Measurements from ENCODE around the gene HMG20B. TPM values are rescaled to one million over a fixed set of nuclear protein-coding genes. Genes with fewer than 3 reads are reported as not detected.
A peak's percentile ranks its signal among the peaks of the same experiment; 100 is the strongest.

HMG20B gene
- total RNA-seq, 1 experiment from 2014 or later: 186 TPM

DNA sequence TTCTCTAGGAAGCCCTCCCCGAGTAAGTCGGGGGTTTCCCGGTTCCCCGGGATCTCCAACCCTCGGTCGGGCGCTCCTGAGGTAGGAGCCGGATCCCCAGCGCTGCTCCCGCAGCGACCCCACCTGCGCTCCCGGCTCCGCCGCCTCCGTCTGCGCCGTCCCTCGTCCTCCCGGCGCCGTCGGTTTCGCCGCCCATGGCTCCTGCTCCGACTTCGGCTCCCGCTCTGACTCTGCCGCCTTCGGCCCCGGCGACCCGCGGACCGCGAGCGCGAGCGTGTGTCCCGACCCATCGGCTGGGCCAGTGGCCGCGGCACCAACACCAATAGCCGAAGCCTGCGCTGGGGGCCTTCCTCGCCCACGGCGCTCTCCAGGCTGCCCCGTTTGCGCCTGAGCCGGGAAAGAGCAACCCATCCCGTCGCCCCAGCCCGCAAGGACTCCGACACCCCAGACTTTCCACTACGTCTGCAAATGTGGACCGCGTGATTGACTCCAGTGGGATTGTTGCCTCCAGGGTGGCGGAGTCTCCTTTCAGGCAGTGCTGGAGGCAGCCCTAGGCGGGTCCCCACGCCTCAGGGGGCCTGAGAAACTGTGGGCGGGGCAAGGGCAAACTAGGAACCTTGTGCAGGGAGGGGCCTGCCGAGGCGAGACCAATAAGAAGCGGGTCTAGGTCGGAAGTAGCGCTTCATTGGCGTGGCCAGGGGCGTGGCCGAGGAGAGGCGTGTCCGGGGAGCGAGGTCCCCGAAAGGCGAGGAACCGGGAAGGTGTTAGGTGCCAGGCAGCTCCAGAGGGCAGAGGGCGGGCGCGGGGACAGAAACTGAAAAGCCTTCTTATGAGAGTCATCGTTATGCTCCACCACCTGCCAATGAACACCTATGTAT lies 54.0 kb downstream of the HMG20B start, which contains the start of gene CACTIN:
CACTIN (minus strand) TSS at position 318 of the 878 bp plus-strand sequence; CDS start at position 290, 28 bp downstream.
- Histone ChIP-seq H3K9me2 (ENCODE audit: insufficient read depth) (no peaks in the 10 kb centered on the region), H3K79me2 (ENCODE audit: insufficient read depth, low read length) (peaks cover 32% of the 10 kb centered on the region), H3K4me2 (ENCODE audit: low read length) (peak within 1 kb of the TSS; percentile 99), H2AFZ (ENCODE audit: low read depth, low read length, poor library complexity, severe bottlenecking) (no peak within 1 kb of the TSS), H3K27me3 (ENCODE audit: insufficient read depth, low read length) (no peaks in the 10 kb centered on the region), H3K9me3 (ENCODE audit: control insufficient read depth in 1 of 2, insufficient read depth in 1 of 2, low read depth in 1 of 2, low read length in 2 of 2) (no peaks in the 10 kb centered on the region), H4K20me1 (ENCODE audit: insufficient read depth) (peaks cover 5% of the 10 kb centered on the region; the same call in 1 of the 2 replicates), H3K27ac (ENCODE audit: low read depth, low read length) (peak within 1 kb of the TSS; percentile 89), H3K9ac (ENCODE audit: low read length) (peak within 1 kb of the TSS; percentile 93), H3K4me1 (ENCODE audit: control insufficient read depth in 1 of 2, insufficient read depth in 2 of 2, low read length in 2 of 2) (peaks cover 7 to 21% of the 10 kb centered on the region in 2 experiments; a peak in 3 of 4 replicates), H3K36me3 (ENCODE audit: control insufficient read depth in 1 of 2, insufficient read depth in 2 of 2, low read length in 2 of 2) (0 out of 4 replicates have a peak, but pooled peaks cover 0 to under 1% of the 10 kb centered on the region in 2 experiments), H3K4me3 (replicated peaks in 1 of 2; ENCODE audit: low read depth in 1 of 2, low read length in 2 of 2) (peak within 1 kb of the TSS; percentile 98 to 100)
- ATAC-seq (peak; percentile 96), DNase-seq (ENCODE audit: low read depth, low spot score) (peak; percentile 96)
- intact Hi-C loops (cut with micrococcal nuclease): loop anchor here (5.0 kb wide), 1 partner anchor 79 kb away; no protein-coding TSS in a partner anchor
- no TSS peak for BruUV-seq (replicated peaks)
- ChIA-PET POLR2A (interaction anchor here (1.0 kb wide), 1 partner anchor 19 kb away, joined by 4 read pairs; no protein-coding TSS in a partner anchor), CTCF (no interaction called here), RAD21 (ENCODE audit: low non-redundant PET in 1 of 2, low total read pairs in 2 of 2, uncharacterized antibody in 2 of 2, unreplicated experiment in 2 of 2) (no interaction called here)
- TF ChIP-seq CBX3 (IDR thresholded peaks at IDR 0.05; ENCODE audit: low read depth) (peak; percentile 52; the same call in 1 of the 2 replicates), RAD21 (IDR thresholded peaks at IDR 0.05; ENCODE audit: low read depth) (no peak), SIN3A (IDR thresholded peaks at IDR 0.05; ENCODE audit: low read depth) (peak; percentile 71), POLR2A (IDR thresholded peaks at IDR 0.05; ENCODE audit: borderline replicate concordance, extremely low read depth, insufficient read depth, insufficient read length) (peak; percentile 32), CEBPB (IDR thresholded peaks at IDR 0.05; ENCODE audit: low read depth) (no peak), FOSL1 (IDR thresholded peaks at IDR 0.05; ENCODE audit: low read depth) (no peak), EZH2 (IDR thresholded peaks at IDR 0.05) (no peak), ELF1 (IDR thresholded peaks at IDR 0.05; ENCODE audit: borderline replicate concordance, low read depth) (no peak; the same call in 1 of the 2 replicates), POLR2AphosphoS5 (IDR thresholded peaks at IDR 0.05; ENCODE audit: low read depth, low read length) (peak; percentile 81), SP1 (IDR thresholded peaks at IDR 0.05; ENCODE audit: low read depth) (peak; percentile 96), ZFX (IDR thresholded peaks at IDR 0.05) (peak; percentile 48; the same call in 1 of the 2 replicates), SRF (IDR thresholded peaks at IDR 0.05; ENCODE audit: low read depth) (peak; percentile 95), EZH2phosphoT487 (IDR thresholded peaks at IDR 0.05; ENCODE audit: borderline replicate concordance) (no peak), TCF7L2 (IDR thresholded peaks at IDR 0.05; ENCODE audit: borderline replicate concordance, extremely low read depth, insufficient read depth, insufficient read length) (no peak)
- TF ChIP-seq, protein P1, sequence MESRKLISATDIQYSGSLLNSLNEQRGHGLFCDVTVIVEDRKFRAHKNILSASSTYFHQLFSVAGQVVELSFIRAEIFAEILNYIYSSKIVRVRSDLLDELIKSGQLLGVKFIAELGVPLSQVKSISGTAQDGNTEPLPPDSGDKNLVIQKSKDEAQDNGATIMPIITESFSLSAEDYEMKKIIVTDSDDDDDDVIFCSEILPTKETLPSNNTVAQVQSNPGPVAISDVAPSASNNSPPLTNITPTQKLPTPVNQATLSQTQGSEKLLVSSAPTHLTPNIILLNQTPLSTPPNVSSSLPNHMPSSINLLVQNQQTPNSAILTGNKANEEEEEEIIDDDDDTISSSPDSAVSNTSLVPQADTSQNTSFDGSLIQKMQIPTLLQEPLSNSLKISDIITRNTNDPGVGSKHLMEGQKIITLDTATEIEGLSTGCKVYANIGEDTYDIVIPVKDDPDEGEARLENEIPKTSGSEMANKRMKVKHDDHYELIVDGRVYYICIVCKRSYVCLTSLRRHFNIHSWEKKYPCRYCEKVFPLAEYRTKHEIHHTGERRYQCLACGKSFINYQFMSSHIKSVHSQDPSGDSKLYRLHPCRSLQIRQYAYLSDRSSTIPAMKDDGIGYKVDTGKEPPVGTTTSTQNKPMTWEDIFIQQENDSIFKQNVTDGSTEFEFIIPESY (IDR thresholded peaks at IDR 0.05; ENCODE audit: extremely low read depth, insufficient replicate concordance, low read length): peak; percentile 40
- TF ChIP-seq, protein P2, sequence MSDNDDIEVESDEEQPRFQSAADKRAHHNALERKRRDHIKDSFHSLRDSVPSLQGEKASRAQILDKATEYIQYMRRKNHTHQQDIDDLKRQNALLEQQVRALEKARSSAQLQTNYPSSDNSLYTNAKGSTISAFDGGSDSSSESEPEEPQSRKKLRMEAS (IDR thresholded peaks at IDR 0.05): peak; percentile 81
- TF ChIP-seq, protein P3, sequence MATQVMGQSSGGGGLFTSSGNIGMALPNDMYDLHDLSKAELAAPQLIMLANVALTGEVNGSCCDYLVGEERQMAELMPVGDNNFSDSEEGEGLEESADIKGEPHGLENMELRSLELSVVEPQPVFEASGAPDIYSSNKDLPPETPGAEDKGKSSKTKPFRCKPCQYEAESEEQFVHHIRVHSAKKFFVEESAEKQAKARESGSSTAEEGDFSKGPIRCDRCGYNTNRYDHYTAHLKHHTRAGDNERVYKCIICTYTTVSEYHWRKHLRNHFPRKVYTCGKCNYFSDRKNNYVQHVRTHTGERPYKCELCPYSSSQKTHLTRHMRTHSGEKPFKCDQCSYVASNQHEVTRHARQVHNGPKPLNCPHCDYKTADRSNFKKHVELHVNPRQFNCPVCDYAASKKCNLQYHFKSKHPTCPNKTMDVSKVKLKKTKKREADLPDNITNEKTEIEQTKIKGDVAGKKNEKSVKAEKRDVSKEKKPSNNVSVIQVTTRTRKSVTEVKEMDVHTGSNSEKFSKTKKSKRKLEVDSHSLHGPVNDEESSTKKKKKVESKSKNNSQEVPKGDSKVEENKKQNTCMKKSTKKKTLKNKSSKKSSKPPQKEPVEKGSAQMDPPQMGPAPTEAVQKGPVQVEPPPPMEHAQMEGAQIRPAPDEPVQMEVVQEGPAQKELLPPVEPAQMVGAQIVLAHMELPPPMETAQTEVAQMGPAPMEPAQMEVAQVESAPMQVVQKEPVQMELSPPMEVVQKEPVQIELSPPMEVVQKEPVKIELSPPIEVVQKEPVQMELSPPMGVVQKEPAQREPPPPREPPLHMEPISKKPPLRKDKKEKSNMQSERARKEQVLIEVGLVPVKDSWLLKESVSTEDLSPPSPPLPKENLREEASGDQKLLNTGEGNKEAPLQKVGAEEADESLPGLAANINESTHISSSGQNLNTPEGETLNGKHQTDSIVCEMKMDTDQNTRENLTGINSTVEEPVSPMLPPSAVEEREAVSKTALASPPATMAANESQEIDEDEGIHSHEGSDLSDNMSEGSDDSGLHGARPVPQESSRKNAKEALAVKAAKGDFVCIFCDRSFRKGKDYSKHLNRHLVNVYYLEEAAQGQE (IDR thresholded peaks at IDR 0.05; ENCODE audit: low read depth): no peak
- TF ChIP-seq, protein P4, sequence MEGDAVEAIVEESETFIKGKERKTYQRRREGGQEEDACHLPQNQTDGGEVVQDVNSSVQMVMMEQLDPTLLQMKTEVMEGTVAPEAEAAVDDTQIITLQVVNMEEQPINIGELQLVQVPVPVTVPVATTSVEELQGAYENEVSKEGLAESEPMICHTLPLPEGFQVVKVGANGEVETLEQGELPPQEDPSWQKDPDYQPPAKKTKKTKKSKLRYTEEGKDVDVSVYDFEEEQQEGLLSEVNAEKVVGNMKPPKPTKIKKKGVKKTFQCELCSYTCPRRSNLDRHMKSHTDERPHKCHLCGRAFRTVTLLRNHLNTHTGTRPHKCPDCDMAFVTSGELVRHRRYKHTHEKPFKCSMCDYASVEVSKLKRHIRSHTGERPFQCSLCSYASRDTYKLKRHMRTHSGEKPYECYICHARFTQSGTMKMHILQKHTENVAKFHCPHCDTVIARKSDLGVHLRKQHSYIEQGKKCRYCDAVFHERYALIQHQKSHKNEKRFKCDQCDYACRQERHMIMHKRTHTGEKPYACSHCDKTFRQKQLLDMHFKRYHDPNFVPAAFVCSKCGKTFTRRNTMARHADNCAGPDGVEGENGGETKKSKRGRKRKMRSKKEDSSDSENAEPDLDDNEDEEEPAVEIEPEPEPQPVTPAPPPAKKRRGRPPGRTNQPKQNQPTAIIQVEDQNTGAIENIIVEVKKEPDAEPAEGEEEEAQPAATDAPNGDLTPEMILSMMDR (IDR thresholded peaks at IDR 0.05 in 2 of 3, conservative IDR thresholded peaks at IDR 0.05 in 1 of 3; ENCODE audit: borderline replicate concordance in 1 of 3, insufficient read depth in 1 of 3, low read depth in 2 of 3, low read length in 2 of 3): no peak

Data from HCT116 (cell line).